HUDEP-2 (cell line): Measurements from ENCODE around the gene TTC7B.

ENCODE experiments used
- DNase-seq, 76 experiments: peaks; one replicate each; lab custom pipeline; 2025; ENCODE audit not compliant: unreplicated experiment in 76 of 76; lab: John Stamatoyannopoulos, UW

The TTC7B gene

GRCh38 chr14:90607141-90607540, 209.1 kb downstream of the TTC7B start:
- no peak for DNase-seq

GRCh38 chr14:90606434-90606833, 209.8 kb downstream of the TTC7B start:
- DNase-seq: no peak

DNA sequence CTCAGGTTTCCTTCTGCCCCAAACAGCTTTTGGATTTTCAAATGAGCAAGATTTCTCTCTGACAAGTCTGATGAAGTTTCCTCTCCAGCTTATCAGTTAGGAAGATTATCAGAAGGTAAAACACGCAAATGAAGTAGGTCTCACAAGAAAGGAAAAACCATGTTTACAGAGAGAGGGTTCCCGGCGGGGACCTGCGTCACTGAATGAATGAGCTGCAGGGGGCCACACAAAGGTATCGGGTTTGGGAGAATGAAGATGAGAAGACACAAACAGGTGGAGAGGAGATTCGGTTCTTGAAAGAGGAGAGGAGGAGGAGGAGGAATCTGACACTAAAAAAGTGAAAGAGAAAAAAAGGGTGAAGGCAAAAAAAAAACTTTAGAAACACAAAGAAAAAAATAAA, 210.8 kb downstream of the TTC7B start:
- DNase-seq: no peak

DNA sequence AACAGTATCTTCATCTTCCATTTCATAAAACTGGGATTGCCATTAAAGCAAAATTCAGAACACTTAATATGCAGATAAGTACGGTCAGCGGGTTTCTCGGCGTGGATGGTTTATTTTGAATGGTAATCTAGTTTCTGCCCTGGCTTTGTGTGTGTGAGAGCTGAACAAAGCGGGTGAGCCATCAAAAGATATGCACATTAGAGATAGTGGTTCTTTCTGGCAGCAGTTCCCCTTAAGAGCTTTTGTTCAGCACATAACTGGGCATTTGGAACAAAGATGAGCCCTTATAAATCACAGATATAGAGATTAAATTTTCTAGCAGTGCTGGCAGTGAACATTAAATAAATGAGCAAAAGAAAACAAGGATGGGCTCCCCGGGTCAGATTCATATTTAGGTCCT, 211.9 kb downstream of the TTC7B start:
- no peak for DNase-seq

DNA sequence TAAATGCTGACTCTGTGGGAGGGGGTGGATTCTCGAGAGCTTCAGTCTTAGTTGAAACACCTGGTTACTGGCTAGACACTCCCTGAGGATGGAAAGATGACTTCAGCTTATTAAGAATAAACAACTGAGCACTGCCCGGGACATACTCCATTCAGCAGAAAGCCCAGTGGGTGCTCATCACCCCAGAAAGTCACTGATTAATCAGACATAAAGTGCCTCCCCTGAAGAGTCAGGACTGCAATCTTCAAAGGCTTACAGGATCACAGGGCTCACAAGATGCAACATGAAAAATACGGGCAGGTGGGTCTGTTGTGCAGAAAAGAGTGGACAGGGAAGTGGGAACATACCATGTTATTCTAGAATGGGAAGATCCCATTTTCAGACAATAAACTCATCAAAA, 212.4 kb downstream of the TTC7B start:
- no peak for DNase-seq

DNA sequence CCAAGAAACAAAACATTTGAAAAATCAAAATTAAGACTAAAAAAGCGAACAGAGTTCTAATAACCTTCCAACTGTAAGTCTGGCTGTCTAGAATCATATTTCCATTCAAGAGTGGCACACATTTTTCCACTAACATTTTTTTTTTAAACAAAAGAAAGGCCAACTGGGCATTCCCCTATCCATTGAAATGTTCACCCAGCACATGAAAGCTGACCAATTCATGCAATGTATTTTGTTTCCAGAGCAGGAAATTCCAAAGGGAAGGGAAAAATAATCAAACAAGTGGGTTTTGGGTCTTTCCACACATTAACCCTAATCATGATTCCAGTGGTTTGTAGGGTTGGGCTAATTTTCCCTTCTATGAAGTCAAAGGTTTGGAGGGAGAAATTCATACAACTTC, 212.9 kb downstream of the TTC7B start:
- no peak for DNase-seq

GRCh38 chr14:90602088-90602687, 214.0 kb downstream of the TTC7B start:
- DNase-seq: no peak

GRCh38 chr14:90601563-90601962, 214.7 kb downstream of the TTC7B start:
- DNase-seq: no peak

GRCh38 chr14:90600619-90601018, 215.6 kb downstream of the TTC7B start:
- no peak for DNase-seq

- DNase-seq: no peak
Observed at GRCh38 chr14:90599748-90600507, 216.3 kb downstream of the TTC7B start.

- DNase-seq: no peak
Observed at GRCh38 chr14:90599339-90599738, 216.9 kb downstream of the TTC7B start.

DNA sequence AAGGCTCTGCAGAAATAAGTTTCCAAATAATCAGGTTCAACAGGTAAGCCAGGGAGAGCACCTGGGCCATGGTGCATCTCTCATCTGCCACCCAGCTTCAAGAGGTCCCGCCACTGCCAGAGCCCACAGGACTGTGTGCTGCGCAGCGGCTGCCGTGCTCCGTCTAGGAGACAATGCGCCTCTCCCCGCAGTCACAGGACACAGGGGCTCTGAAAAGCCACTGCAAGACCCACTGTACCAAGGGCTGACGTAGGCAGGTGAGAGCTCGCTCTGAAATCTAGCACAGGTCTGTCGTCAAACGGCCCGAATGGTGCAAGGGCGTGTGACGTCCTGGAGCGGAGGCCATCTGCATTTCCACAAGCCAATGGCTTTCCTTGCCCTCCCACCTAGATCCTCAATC, 218.3 kb downstream of the TTC7B start:
- no peak for DNase-seq

DNA sequence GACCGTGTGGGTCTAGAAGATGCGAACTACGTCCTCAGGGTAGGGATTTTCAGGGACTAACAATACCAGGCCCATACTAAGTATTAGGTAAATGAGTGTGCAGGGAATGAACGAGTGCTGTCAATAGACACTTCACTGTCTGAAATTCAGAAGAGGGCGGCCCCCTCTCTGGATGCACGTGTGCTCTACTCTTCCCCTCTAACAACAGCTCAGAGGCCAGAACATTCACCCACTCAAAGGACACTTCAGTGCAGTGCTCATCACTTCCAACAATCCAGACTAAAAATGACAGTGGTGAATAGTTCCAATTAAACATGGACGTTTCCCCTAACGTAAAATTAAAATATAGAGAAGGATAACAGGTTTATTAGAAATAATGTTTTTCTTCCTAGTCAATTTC, 219.5 kb downstream of the TTC7B start:
- no peak for DNase-seq

DNA sequence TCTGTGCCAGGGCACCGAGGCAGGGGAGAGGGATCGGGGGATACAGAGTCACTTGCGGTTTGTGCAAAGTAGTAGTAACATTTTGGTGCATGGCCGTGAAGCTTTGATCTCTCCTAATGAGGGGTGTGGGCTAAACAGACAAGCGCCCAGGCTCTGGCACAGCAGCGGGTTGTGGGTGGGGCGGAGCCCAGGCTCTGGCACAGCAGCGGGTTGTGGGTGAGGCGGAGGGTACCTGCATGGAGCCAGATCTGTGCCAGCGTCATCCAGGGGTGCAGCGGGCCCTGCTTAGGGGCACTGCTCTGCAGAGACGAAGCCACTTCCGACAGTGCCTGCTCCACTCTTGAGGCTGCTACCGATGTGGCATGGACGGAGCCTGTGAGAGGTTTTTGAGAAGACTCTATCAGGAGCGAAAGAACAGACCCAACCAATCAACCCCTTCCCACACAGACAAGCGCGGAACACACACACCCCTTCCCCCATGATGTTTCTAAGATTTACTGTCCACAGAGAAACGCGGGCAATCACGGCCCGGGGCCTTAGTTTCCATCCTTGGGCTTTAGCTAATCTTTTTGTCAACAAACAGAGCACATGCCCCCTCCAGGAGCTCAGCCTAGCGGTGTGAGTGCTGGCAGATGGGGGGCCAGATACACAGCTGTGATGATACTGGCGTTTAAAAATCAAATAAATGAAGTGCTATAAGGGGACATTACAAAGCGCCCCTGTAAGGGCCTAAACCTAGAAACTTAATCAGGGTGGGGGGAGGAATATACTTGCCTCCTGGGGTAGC, 222.8 kb downstream of the TTC7B start:
- no peak for DNase-seq

DNA sequence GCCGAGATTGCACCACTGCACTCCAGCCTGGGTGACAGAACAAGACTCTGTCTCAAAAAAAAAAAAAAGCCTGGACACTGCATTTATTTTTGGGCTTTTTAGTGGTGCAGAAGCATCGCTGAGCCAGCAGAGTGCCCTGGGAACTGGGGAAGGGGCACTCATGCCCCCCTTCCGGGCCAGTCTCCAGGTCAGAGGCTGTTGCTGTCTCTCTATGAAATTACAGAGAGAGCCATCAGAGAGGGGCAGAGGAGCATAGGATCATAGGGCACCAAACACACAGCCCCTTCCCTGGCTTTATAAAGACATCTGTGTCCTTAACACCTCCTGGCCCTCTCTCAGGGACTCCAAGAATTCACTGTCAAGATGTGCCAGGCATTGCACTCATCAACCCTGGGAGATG, 223.6 kb downstream of the TTC7B start:
- DNase-seq: no peak

DNA sequence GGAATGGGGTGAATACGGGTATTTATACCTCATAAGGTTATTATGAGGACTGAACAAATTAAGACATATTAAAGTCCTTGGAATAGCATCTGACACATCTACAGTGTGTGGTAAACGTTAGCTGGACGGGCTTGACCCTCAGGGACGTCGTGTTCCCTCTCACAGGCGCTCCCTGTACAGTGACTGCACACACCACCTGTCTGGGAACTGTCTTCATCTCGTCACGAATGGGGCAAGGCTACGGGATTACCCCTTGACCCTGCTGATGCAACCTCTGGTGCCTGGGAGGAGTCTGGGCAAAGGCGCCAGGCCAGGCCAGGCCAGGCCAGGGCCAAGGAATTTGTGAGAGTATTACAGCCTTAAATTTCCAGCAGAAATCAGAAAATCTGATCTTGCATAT, 228.3 kb downstream of the TTC7B start:
- DNase-seq: no peak

- DNase-seq: no peak
Observed at GRCh38 chr14:90587252-90587910, 228.8 kb downstream of the TTC7B start.

- no peak for DNase-seq
Observed at GRCh38 chr14:90585106-90585505, 231.1 kb downstream of the TTC7B start.

DNA sequence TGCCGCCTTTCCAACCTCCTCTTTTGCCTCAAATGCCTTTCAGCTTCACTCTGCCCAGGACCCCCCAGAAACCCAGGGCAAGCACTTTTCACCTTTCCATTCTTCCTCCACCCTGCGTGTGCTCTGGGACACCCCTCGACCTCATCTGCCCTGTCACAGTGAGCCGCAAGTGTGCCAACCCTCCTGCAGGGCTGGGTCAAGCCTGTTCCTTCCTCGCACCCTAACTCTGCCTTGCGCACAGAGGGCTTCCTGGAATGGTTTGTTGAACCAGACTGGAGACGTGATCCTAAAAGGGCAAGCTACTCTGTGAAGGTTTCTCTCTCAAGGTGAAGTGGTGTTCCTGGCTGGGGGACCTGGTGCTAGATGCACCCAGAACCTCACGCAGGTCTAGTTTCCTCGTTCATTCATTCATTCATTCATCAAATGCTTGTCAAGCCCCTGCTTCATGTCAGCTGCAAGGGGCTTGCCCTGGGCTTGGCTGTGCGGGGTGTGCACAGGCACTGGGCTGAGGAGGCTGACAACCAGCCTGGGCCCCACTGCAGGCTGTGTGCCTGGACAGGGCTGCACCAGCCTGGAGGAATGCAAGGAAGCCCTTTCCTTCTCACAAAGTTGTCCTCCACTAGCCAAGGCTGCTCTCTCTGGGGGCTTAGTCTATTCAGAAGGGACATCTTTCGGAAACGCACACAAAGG, 232.2 kb downstream of the TTC7B start:
- no peak for DNase-seq

GRCh38 chr14:90583427-90583826, 232.8 kb downstream of the TTC7B start:
- DNase-seq: no peak

DNA sequence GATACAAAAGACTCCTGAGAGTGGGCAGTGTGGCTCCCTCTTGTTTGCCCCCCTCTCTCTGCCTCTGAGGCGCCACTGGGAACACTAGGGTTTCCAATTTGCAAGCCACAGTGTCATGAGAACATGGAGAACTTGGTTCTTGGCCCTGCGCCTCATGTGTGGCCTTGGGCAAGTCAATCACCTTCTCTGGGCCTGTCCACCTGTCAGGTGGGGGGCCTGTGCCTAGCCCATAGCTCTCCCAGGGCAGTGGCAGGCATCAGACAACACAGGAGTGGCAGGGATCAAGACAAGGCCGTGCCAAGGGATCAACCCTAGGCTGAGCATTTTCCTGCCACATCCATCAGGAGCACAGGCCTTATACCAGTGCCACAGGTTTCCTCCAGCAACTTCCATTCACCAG, 234.1 kb downstream of the TTC7B start:
- DNase-seq: no peak
